ENCODE measurements around the gene P2RY6. TPM values are rescaled to one million over a fixed set of nuclear protein-coding genes. Genes with fewer than 3 reads are reported as not detected.

The P2RY6 gene
- total and polyA plus RNA-seq, 10 of the 15 experiments (the other 5 are each of a cell fraction or from before 2014, with no cell fraction given), result 0.05 to 0.90 (median 0.22) TPM; not detected in 4

GRCh38 chr11:73223998-73224730 lies 48.0 kb upstream of the P2RY6 start:
- Histone ChIP-seq H3K79me2 (ENCODE audit: control insufficient read depth, insufficient read depth, low read length) (no peaks in the 10 kb centered on the region), H3K27ac (ENCODE audit: control insufficient read depth, insufficient read depth) (no peak overlapping the region), H2AFZ (ENCODE audit: control insufficient read depth, low read depth, low read length) (no peak overlapping the region), H3K4me2 (ENCODE audit: control insufficient read depth, insufficient read depth) (no peak overlapping the region), H3K4me1 (ENCODE audit: control insufficient read depth, insufficient read depth, low read length) (no peaks in the 10 kb centered on the region), H3K9ac (ENCODE audit: control insufficient read depth, insufficient read depth, low read length) (no peak overlapping the region), H3K9me3 (replicated peaks; ENCODE audit: control insufficient read depth, insufficient read depth, low read length) (no peaks in the 10 kb centered on the region), H3K4me3 (no peak overlapping the region), H4K20me1 (ENCODE audit: control insufficient read depth, insufficient read depth) (no peaks in the 10 kb centered on the region), H3K27me3 (replicated peaks in 1 of 2; ENCODE audit: control insufficient read depth in 2 of 2, insufficient read depth in 2 of 2, low read length in 1 of 2) (no peaks in the 10 kb centered on the region), H3K36me3 (ENCODE audit: control insufficient read depth in 2 of 2, insufficient read depth in 2 of 2, low read length in 1 of 2) (no peaks in the 10 kb centered on the region)
- DNase-seq (ENCODE audit: low read depth, low spot score), result no peak
- in situ Hi-C loops (cut with MboI), result no loop called here
- FAIRE-seq, result no peak
- WGBS (ENCODE audit: insufficient coverage, insufficient replicate concordance, low lambda C conversion rate, missing lambda C conversion rate), result 14% methylated on average over 10 of the region's 10 CpGs
- BruUV-seq (replicated peaks), result no TSS peak
- ChIA-PET RAD21 (ENCODE audit: unreplicated experiment) (no interaction called here), POLR2A (no interaction called here), CTCF (interaction anchor here (0.7 to 0.8 kb wide), 2 partner anchors 71 to 430 kb away, joined by 3 read pairs; partner anchors contain the start of gene STARD10), SMC1A (ENCODE audit: uncharacterized antibody, unreplicated experiment) (no interaction called here)
- TF ChIP-seq EED (IDR thresholded peaks at IDR 0.05; ENCODE audit: low read depth) (no peak), FOXM1 (IDR thresholded peaks at IDR 0.05; ENCODE audit: low read depth, low read length) (no peak), POLR2A (IDR thresholded peaks at IDR 0.05; ENCODE audit: low read depth, low read length) (no peak), FOXK2 (IDR thresholded peaks at IDR 0.05) (no peak), GABPA (IDR thresholded peaks at IDR 0.05; ENCODE audit: low read depth) (no peak), IRF3 (IDR thresholded peaks at IDR 0.05) (no peak), MXI1 (IDR thresholded peaks at IDR 0.05; ENCODE audit: low read depth, low read length) (no peak), SIX5 (IDR thresholded peaks at IDR 0.05; ENCODE audit: low read depth, low read length, severe bottlenecking) (no peak), SREBF1 (IDR thresholded peaks at IDR 0.05; ENCODE audit: low read length) (no peak), HCFC1 (IDR thresholded peaks at IDR 0.05; ENCODE audit: low read length) (no peak), LARP7 (IDR thresholded peaks at IDR 0.05) (no peak), BRCA1 (IDR thresholded peaks at IDR 0.05; ENCODE audit: low read depth, low read length) (no peak), STAT3 (IDR thresholded peaks at IDR 0.05; ENCODE audit: low read depth, low read length) (no peak), SMAD1 (IDR thresholded peaks at IDR 0.05; ENCODE audit: low read depth, partially characterized antibody) (no peak), EP300 (IDR thresholded peaks at IDR 0.05; ENCODE audit: borderline replicate concordance in 1 of 2, control insufficient read depth in 1 of 2, low read depth in 2 of 2, low read length in 2 of 2) (no peak)
- intact Hi-C loops (cut with micrococcal nuclease; ENCODE audit: unreplicated experiment), result no loop called here
- ATAC-seq, result no peak; the same call in 2 of the 3 replicates
